Astrocyte (in vitro differentiated cells and primary cell): ENCODE results near the gene POLR1C. TPM values are rescaled to one million over a fixed set of nuclear protein-coding genes. Genes with fewer than 3 reads are reported as not detected.

Experiments used
- DNase-seq: peaks from one replicate; pipeline ENCODE4 v3.0.0-alpha.2; 2010; ENCODE audit warnings: low read depth
- FAIRE-seq: peaks from 2 replicates; lab custom pipeline; 2011; peaks lifted over from hg19 to GRCh38; lab: Jason Lieb, UNC
- H2AFZ ChIP-seq: 2 replicates; pipeline ENCODE4 v1.6.0; 2012; ENCODE audit warnings: low read depth, low read length, inconsistent platforms
- H3K27ac ChIP-seq: 2 replicates; pipeline ENCODE4 v1.5.1; 2011; ENCODE audit warnings: low read depth, low read length, inconsistent platforms
- H3K27me3 ChIP-seq: 2 replicates; pipeline ENCODE4 v1.6.0; 2011; ENCODE audit warnings: low read length, inconsistent platforms; ENCODE audit not compliant: insufficient read depth
- H3K36me3 ChIP-seq: 2 replicates; pipeline ENCODE4 v1.5.1; 2011; ENCODE audit warnings: low read length, inconsistent platforms; ENCODE audit not compliant: insufficient read depth
- H3K4me1 ChIP-seq: 2 replicates; pipeline ENCODE4 v1.5.1; 2011; ENCODE audit warnings: low read length, inconsistent platforms; ENCODE audit not compliant: insufficient read depth
- H3K4me2 ChIP-seq: 2 replicates; pipeline ENCODE4 v1.6.0; 2012; ENCODE audit warnings: low read length, inconsistent platforms
- H3K4me3 ChIP-seq: 2 replicates; pipeline ENCODE4 v1.5.1; 2011; ENCODE audit warnings: low read depth, mild to moderate bottlenecking, low read length, inconsistent platforms; ENCODE audit not compliant: insufficient read depth
- H3K79me2 ChIP-seq: 2 replicates; pipeline ENCODE4 v1.6.0; 2012; ENCODE audit warnings: mild to moderate bottlenecking, low read length, inconsistent platforms; ENCODE audit not compliant: insufficient read depth
- H3K9ac ChIP-seq: 2 replicates; pipeline ENCODE4 v1.6.0; 2012; ENCODE audit warnings: mild to moderate bottlenecking, low read length, inconsistent platforms
- H3K9me3 ChIP-seq: 2 replicates; pipeline ENCODE4 v1.5.1; 2012; ENCODE audit warnings: low read depth, mild to moderate bottlenecking, low read length, inconsistent platforms; ENCODE audit not compliant: insufficient read depth
- H4K20me1 ChIP-seq: 2 replicates; pipeline ENCODE4 v1.6.0; 2012; ENCODE audit warnings: low read length, inconsistent platforms; ENCODE audit not compliant: insufficient read depth
- H3K27ac Mint-ChIP-seq: one replicate; pipeline ENCODE4 v1.8.0; 2021; ENCODE audit warnings: mild to moderate bottlenecking, mixed read lengths; ENCODE audit not compliant: unreplicated experiment
- H3K27me3 Mint-ChIP-seq: one replicate; pipeline ENCODE4 v1.8.0; 2021; ENCODE audit warnings: low read depth, mixed read lengths; ENCODE audit not compliant: unreplicated experiment
- H3K36me3 Mint-ChIP-seq: one replicate; pipeline ENCODE4 v1.8.0; 2021; ENCODE audit warnings: low read depth, mixed read lengths; ENCODE audit not compliant: unreplicated experiment
- H3K4me1 Mint-ChIP-seq: one replicate; pipeline ENCODE4 v1.8.0; 2021; ENCODE audit warnings: low read depth, mixed read lengths; ENCODE audit not compliant: unreplicated experiment
- H3K4me3 Mint-ChIP-seq: one replicate; pipeline ENCODE4 v1.8.0; 2021; ENCODE audit warnings: mild to moderate bottlenecking, moderate library complexity, mixed read lengths; ENCODE audit not compliant: unreplicated experiment
- H3K9me3 Mint-ChIP-seq: one replicate; pipeline ENCODE4 v1.8.0; 2021; ENCODE audit warnings: mild to moderate bottlenecking, mixed read lengths; ENCODE audit not compliant: unreplicated experiment
- CTCF ChIP-seq: IDR thresholded peaks from 2 replicates; pipeline ENCODE4 v1.5.1; 2011; ENCODE audit warnings: low read depth, mild to moderate bottlenecking, inconsistent platforms, low read length, moderate library complexity; ENCODE audit not compliant: insufficient read depth
- EZH2 ChIP-seq: IDR thresholded peaks from 2 replicates; pipeline ENCODE4 v1.6.1; 2012; ENCODE audit warnings: mild to moderate bottlenecking, low read length, inconsistent platforms; ENCODE audit not compliant: insufficient read depth
- total RNA-seq: library from RNA; stranded (reverse); gene quantifications from 2 replicates; pipeline ENCODE4 v1.2.1, GENCODE V29; 2021

Gene POLR1C
- total RNA-seq, 1 donor from 2014 or later, result 41.8 TPM

DNA sequence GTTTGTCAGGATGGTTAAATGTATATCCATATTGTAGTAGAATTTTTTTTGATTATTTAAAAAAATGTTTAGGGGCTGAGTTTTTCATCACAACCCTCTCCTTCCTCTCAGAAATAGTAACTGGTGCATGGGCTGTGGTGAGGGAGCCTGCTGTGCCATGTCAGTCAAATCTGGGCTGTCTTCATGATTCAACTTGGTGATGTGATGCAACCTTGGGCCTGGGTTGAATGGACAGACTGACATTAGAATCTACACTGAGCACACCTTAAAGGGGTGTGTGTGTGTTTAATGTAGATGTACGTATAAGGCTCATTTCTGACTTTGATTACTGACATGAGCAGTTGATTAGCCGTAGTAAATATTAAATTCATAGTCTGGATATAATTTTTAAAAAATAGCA lies 35.8 kb upstream of the POLR1C start:
- H3K79me2 ChIP-seq, result peaks cover 66% of the 10 kb centered on the region
- Mint-ChIP-seq H3K4me3 (no peak overlapping the region), H3K27me3 (no peaks in the 10 kb centered on the region), H3K9me3 (no peaks in the 10 kb centered on the region), H3K4me1 (peaks cover 20% of the 10 kb centered on the region), H3K27ac (peak overlapping the region; percentile 44), H3K36me3 (peaks cover 2% of the 10 kb centered on the region)
- H3K4me1 ChIP-seq, result peaks cover 13% of the 10 kb centered on the region
- H3K4me2 ChIP-seq, result no peak overlapping the region
- no peaks in the 10 kb centered on the region for H3K36me3 ChIP-seq
- DNase-seq (no peak), FAIRE-seq (no peak)
- H3K4me3 ChIP-seq, result no peak overlapping the region
- TF ChIP-seq EZH2 (no peak), CTCF (no peak)
- no peaks in the 10 kb centered on the region for H3K27me3 ChIP-seq
- H2AFZ ChIP-seq, result no peak overlapping the region
- no peak overlapping the region for H3K9ac ChIP-seq
- H3K27ac ChIP-seq, result no peak overlapping the region
- no peaks in the 10 kb centered on the region for H3K9me3 ChIP-seq
- H4K20me1 ChIP-seq, result peaks cover 37% of the 10 kb centered on the region

- no peaks in the 10 kb centered on the region for H3K9me3 Mint-ChIP-seq
- Histone ChIP-seq H3K36me3 (no peaks in the 10 kb centered on the region), H3K79me2 (peaks cover 69% of the 10 kb centered on the region), H3K4me2 (no peak overlapping the region), H3K9ac (no peak overlapping the region), H2AFZ (no peak overlapping the region), H4K20me1 (peaks cover 42% of the 10 kb centered on the region), H3K9me3 (no peaks in the 10 kb centered on the region), H3K27ac (no peak overlapping the region), H3K4me3 (no peak overlapping the region), H3K4me1 (peaks cover 13% of the 10 kb centered on the region), H3K27me3 (no peaks in the 10 kb centered on the region)
- H3K36me3 Mint-ChIP-seq, result peaks cover 5% of the 10 kb centered on the region
- no peaks in the 10 kb centered on the region for H3K27me3 Mint-ChIP-seq
- H3K4me1 Mint-ChIP-seq, result peaks cover 20% of the 10 kb centered on the region
- DNase-seq (no peak), FAIRE-seq (no peak)
- no peak overlapping the region for H3K4me3 Mint-ChIP-seq
- H3K27ac Mint-ChIP-seq, result peak overlapping the region; percentile 88
- TF ChIP-seq CTCF (no peak), EZH2 (no peak)
Observed at GRCh38 chr6:43481591-43482236, 35.2 kb upstream of the POLR1C start.

GRCh38 chr6:43488667-43489276 lies 28.1 kb upstream of the POLR1C start:
- H3K9me3 Mint-ChIP-seq, result no peaks in the 10 kb centered on the region
- H3K27me3 Mint-ChIP-seq, result no peaks in the 10 kb centered on the region
- H3K27me3 ChIP-seq, result no peaks in the 10 kb centered on the region
- H3K27ac Mint-ChIP-seq, result no peak overlapping the region
- H3K4me1 ChIP-seq, result peaks cover 23% of the 10 kb centered on the region
- H3K79me2 ChIP-seq, result peaks cover 40% of the 10 kb centered on the region
- peaks cover 5% of the 10 kb centered on the region for H3K36me3 Mint-ChIP-seq
- H3K9ac ChIP-seq, result no peak overlapping the region
- TF ChIP-seq CTCF, result no peak
- TF ChIP-seq EZH2, result no peak
- H3K9me3 ChIP-seq, result no peaks in the 10 kb centered on the region
- H4K20me1 ChIP-seq, result peaks cover 51% of the 10 kb centered on the region
- no peak overlapping the region for H3K4me3 ChIP-seq
- FAIRE-seq, result no peak
- no peak overlapping the region for H3K27ac ChIP-seq
- H3K4me3 Mint-ChIP-seq, result peak overlapping the region; percentile 9
- H3K4me2 ChIP-seq, result no peak overlapping the region
- H3K36me3 ChIP-seq, result no peaks in the 10 kb centered on the region
- no peak overlapping the region for H2AFZ ChIP-seq
- peaks cover 16% of the 10 kb centered on the region for H3K4me1 Mint-ChIP-seq
- peak; percentile 9 for DNase-seq
